A673 (cell line): Measurements from ENCODE around the gene OR51M1. TPM values are rescaled to one million over a fixed set of nuclear protein-coding genes. Genes with fewer than 3 reads are reported as not detected.

Experiments
- BruUV-seq: library from RNA; stranded (reverse); fragments of 400-500 nt; replicated peaks from 2 replicates; lab custom pipeline; 2021; lab: Mats Ljungman, UMichigan
- CTCF ChIA-PET: fragments of 300-600 bp; sonication (Branson Sonifier 250); formaldehyde crosslinking; loops from one replicate; lab custom pipeline; 2022; ENCODE audit warnings: antibody characterized with exemption; lab: Charles Lee
- POLR2A ChIA-PET: fragments of 300-600 bp; sonication (Branson Sonifier 250); formaldehyde crosslinking; loops from one replicate; lab custom pipeline; 2022; ENCODE audit warnings: antibody characterized with exemption; ENCODE audit not compliant: low non-redundant PET; lab: Charles Lee
- DNase-seq: peaks from one replicate; pipeline ENCODE4 v3.0.0-alpha.2; 2015; ENCODE audit warnings: low spot score
- H3K27ac ChIP-seq: fragments of 200-600 bp; sonication (generic); 2 replicates; pipeline ENCODE4 v1.5.1; 2016; ENCODE audit warnings: mixed run types, low read depth, mild to moderate bottlenecking, mixed read lengths, antibody characterized with exemption, low read length; ENCODE audit not compliant: poor library complexity, severe bottlenecking
- H3K27me3 ChIP-seq: fragments of 200-600 bp; sonication (generic); replicated peaks from 2 replicates; pipeline ENCODE4 v1.6.1; 2017; ENCODE audit warnings: mixed run types, low read depth, mild to moderate bottlenecking, mixed read lengths, antibody characterized with exemption, low read length; ENCODE audit not compliant: insufficient read depth, poor library complexity
- H3K36me3 ChIP-seq: fragments of 200-600 bp; sonication (generic); 2 replicates; pipeline ENCODE4 v1.6.1; 2016; ENCODE audit warnings: mixed run types, mild to moderate bottlenecking, mixed read lengths, antibody characterized with exemption, low read length; ENCODE audit not compliant: insufficient read depth, poor library complexity, severe bottlenecking
- H3K4me1 ChIP-seq: fragments of 200-600 bp; sonication (generic); 2 replicates; pipeline ENCODE4 v1.6.1; 2017; ENCODE audit warnings: mixed run types, mild to moderate bottlenecking, mixed read lengths, antibody characterized with exemption, low read length; ENCODE audit not compliant: insufficient read depth, poor library complexity, severe bottlenecking
- H3K4me3 ChIP-seq: fragments of 200-600 bp; sonication (generic); 2 replicates; pipeline ENCODE4 v1.5.1; 2016; ENCODE audit warnings: low read depth, mixed run types, mild to moderate bottlenecking, mixed read lengths, low read length; ENCODE audit not compliant: poor library complexity, severe bottlenecking
- H3K9me3 ChIP-seq: fragments of 200-600 bp; sonication (generic); 2 replicates; pipeline ENCODE4 v1.6.1; 2016; ENCODE audit warnings: mixed run types, low read depth, mild to moderate bottlenecking, mixed read lengths, antibody characterized with exemption, low read length; ENCODE audit not compliant: poor library complexity, severe bottlenecking
- CTCF ChIP-seq: fragments of 300-800, 200-600 bp; sonication (generic); conservative IDR thresholded peaks from 2 replicates; pipeline ENCODE4 v1.5.1; 2017; ENCODE audit warnings: low read depth, mild to moderate bottlenecking, antibody characterized with exemption, low read length, moderate library complexity, mixed read lengths
- EZH2 ChIP-seq: fragments of 200-600 bp; sonication (generic); IDR thresholded peaks from 2 replicates; pipeline ENCODE4 v1.6.1; 2017; ENCODE audit warnings: borderline replicate concordance, low read depth, mild to moderate bottlenecking, mixed read lengths, antibody characterized with exemption, low read length; ENCODE audit not compliant: poor library complexity, severe bottlenecking
- intact Hi-C: fragments of 100-400 bp; cut with micrococcal nuclease; formaldehyde crosslinking; loops from one replicate; pipeline ENCODE4 v1.10.0; 2022; ENCODE audit not compliant: unreplicated experiment
- total RNA-seq: library from RNA; stranded (reverse); gene quantifications from 2 replicates; pipeline ENCODE4 v1.2.3, GENCODE V29; 2021

Gene OR51M1
- total RNA-seq, 1 experiment from 2014 or later = not detected

- Histone ChIP-seq H3K4me3 (no peak overlapping the region), H3K36me3 (no peaks in the 10 kb centered on the region), H3K4me1 (no peaks in the 10 kb centered on the region), H3K9me3 (no peaks in the 10 kb centered on the region), H3K27me3 (no peaks in the 10 kb centered on the region), H3K27ac (no peak overlapping the region)
- TF ChIP-seq CTCF (no peak), EZH2 (no peak)
- BruUV-seq = no TSS peak
- ChIA-PET POLR2A (no interaction called here), CTCF (no interaction called here)
- DNase-seq = no peak
- intact Hi-C loops = no loop called here
These were observed 16.8 kb upstream of the OR51M1 start for GRCh38 chr11:5366856-5367255.

DNA sequence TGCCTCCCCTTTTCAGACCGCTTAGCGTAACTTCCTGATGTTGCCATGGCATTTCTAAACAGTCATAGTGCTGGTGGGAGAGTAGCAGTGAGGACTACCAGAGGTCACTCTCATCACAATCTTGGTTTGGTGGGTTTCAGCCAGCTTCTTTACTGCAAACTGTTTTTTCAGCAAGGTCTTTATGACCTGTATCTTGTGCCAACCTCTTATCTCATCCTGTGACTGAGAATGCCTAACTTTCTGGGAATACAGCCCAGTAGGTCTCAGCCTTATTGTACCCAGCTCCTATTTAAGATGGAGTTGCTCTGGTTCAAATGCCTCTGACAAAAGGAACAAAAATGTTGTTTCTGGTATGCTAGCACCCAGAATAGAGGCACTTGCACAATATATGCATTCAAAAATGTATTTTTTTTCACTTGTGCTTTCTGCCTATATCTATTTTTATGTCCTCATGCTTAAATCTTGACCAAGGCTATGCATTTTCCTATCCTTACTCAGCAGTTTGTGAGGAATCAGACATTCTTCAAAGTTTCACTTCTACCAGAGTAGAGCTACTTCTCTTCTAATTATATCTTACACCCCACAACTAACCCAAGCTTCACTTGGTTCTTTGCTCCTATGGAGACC, 16.1 kb upstream of the OR51M1 start:
- intact Hi-C loops = no loop called here
- Histone ChIP-seq H3K9me3 (no peaks in the 10 kb centered on the region), H3K36me3 (no peaks in the 10 kb centered on the region), H3K27ac (no peak overlapping the region), H3K27me3 (no peaks in the 10 kb centered on the region), H3K4me1 (no peaks in the 10 kb centered on the region), H3K4me3 (no peak overlapping the region)
- no peak for TF ChIP-seq CTCF
- no peak for TF ChIP-seq EZH2
- POLR2A ChIA-PET = no interaction called here
- BruUV-seq = no TSS peak
- DNase-seq = no peak
- CTCF ChIA-PET = no interaction called here

- intact Hi-C loops = no loop called here
- CTCF ChIA-PET = no interaction called here
- H3K4me1 ChIP-seq = no peaks in the 10 kb centered on the region
- no peak overlapping the region for H3K4me3 ChIP-seq
- H3K27me3 ChIP-seq = no peaks in the 10 kb centered on the region
- POLR2A ChIA-PET = no interaction called here
- no peaks in the 10 kb centered on the region for H3K36me3 ChIP-seq
- TF ChIP-seq EZH2 = no peak
- no peak for TF ChIP-seq CTCF
- H3K9me3 ChIP-seq = no peaks in the 10 kb centered on the region
- H3K27ac ChIP-seq = no peak overlapping the region
- no peak for DNase-seq
- no TSS peak for BruUV-seq
These were observed 15.0 kb upstream of the OR51M1 start for GRCh38 chr11:5368502-5369043.
